Astrocyte of the spinal cord (primary cell): ENCODE data around the gene PITPNB.

ENCODE experiments used
- DNase-seq: peaks from one replicate; pipeline ENCODE4 v3.0.0; 2011; ENCODE audit warnings: low read depth, low spot score
- H3K4me3 ChIP-seq: 2 replicates; pipeline ENCODE4 v1.5.1; 2011; ENCODE audit warnings: low read depth, mild to moderate bottlenecking, low read length, moderate library complexity
- in situ Hi-C: cut with HindIII; loops from 2 replicates; pipeline ENCODE4 v1.10.0; 2017; ENCODE audit warnings: low sequenced_read_pairs
- TF ChIP-seq, protein P1 (sequence below): IDR thresholded peaks from 2 replicates; pipeline ENCODE4 v1.5.1; 2012; ENCODE audit warnings: low read depth, mild to moderate bottlenecking, low read length, inconsistent platforms

The PITPNB gene

DNA sequence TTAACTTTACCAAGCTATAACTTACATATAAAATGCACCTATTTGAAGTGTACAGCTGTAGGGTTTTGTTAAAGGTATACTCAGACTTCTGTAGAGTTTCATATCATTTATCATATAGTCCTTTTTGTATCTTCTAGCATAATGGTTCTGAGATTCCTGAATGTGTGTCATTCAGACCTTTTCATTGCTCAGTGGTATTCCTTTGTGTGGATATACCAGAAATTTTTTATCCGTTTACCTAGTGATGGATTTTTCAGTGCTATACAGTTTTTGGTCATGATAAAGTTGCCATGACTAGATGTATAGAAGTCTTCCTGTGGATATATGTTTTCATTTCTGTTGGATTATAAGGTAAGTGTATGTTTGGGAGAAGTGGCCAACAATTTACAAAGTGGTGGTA is 6.3 kb upstream of the PITPNB start:
- TF ChIP-seq, protein P1, sequence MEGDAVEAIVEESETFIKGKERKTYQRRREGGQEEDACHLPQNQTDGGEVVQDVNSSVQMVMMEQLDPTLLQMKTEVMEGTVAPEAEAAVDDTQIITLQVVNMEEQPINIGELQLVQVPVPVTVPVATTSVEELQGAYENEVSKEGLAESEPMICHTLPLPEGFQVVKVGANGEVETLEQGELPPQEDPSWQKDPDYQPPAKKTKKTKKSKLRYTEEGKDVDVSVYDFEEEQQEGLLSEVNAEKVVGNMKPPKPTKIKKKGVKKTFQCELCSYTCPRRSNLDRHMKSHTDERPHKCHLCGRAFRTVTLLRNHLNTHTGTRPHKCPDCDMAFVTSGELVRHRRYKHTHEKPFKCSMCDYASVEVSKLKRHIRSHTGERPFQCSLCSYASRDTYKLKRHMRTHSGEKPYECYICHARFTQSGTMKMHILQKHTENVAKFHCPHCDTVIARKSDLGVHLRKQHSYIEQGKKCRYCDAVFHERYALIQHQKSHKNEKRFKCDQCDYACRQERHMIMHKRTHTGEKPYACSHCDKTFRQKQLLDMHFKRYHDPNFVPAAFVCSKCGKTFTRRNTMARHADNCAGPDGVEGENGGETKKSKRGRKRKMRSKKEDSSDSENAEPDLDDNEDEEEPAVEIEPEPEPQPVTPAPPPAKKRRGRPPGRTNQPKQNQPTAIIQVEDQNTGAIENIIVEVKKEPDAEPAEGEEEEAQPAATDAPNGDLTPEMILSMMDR, result no peak
- no peak for DNase-seq
- in situ Hi-C loops, result no loop called here
- H3K4me3 ChIP-seq, result no peak overlapping the region

DNA sequence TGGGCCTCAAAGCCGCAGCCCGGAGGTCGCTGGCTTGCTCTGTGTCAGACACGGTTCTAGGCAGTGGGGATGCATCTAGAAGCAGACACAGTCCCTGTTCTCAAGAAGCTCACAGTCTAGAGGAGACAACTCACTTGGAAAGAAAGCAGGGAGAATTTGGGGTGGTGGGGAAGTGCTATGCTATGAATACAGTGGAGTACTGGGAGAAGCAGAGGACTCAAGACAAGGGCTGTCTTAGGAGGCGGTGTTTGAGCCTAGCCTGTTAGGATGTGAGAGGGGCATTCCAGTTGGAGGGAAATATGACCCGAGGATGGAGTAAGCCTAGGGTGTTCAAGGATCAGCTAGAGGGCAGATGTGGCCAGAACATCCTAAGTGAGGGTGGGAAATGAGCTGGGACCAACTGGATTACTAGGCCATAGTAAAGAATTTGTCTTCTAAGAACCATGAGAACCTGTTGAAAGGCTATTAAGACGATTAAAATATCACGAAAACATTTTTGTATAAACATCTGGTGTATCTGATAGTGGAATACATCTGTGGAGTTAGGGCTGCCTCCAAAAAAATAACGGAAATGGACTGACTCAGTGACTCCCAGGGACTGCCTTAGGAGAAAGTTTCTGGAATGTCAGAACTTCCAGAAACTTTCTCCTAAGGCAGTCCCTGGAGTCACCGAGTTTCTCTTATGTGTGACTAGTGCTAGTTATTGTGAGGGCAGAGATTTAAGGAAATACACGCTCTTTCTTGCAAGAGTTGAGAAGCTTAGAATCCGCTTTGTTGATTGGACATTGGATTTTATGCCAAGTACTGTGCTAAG is 1.1 kb upstream of the PITPNB start:
- TF ChIP-seq, protein P1, result peak; percentile 8
- in situ Hi-C loops, result no loop called here
- DNase-seq, result peak; percentile 65
- peak overlapping the region; percentile 77 for H3K4me3 ChIP-seq

DNA sequence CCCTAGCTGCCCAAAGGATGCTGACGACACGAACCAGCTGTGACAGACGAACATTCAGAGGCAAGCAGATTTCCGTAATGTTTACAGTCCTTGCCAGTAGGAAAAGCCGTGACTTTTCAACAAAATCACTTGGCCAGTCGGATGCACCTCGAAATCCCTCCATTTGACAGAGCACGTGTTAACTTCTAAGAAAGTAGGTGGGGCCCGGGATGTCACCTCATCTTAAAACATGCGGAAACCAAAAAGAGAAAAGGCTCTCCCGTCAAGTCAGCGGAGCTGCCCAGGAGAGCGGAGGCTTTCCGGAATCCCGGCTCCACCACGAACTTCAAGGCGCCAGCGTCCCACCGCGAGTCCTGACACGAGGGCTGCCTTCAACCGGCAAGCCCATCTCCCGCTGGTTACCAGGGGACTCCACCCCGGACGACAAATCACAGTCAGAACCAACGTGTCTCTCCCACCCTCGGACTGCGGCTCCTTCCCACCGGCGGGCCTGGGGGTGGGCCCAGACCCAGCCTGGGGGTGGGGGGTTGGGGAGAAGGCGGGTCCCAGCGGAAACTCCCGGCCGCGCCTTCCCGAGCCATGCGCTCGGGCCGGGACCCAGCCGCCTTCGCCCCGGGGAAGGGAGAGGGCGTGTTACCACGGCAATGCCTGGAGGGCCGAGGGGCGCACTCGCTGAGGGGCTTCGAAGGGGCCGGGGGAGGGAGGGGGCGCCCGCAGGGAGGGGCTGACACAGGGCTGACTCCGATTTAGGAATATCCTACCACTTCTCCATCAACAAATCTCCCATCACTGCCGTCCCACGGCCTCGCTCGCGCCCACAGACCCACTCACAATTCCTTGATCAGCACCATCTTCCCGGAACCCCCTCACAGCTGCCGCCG is 475 bp downstream of the PITPNB start:
- in situ Hi-C loops, result no loop called here
- DNase-seq, result peak; percentile 60
- H3K4me3 ChIP-seq, result peak overlapping the region; percentile 90
- TF ChIP-seq, protein P1, result no peak

DNA sequence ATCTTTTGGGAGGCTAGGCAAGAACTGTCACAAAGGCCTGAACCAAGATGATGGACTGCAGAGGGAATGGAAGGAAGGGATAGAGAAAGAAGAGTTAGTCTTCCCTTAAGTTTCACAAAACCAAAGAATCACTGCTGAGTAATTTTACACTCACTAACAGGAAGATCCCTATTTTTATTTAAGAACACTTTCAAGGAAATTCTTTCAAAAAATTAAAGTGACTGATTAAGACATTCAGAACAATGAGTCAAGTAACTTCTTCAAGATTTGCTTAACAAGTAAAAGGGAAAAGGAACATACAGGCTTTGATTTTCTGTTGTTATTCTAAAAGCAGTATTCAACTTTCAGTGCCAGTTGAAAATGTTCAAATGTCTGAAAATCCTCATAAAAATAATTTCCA is 3.1 kb downstream of the PITPNB start:
- H3K4me3 ChIP-seq, result no peak overlapping the region
- DNase-seq, result no peak
- in situ Hi-C loops, result no loop called here
- TF ChIP-seq, protein P1, result no peak

DNA sequence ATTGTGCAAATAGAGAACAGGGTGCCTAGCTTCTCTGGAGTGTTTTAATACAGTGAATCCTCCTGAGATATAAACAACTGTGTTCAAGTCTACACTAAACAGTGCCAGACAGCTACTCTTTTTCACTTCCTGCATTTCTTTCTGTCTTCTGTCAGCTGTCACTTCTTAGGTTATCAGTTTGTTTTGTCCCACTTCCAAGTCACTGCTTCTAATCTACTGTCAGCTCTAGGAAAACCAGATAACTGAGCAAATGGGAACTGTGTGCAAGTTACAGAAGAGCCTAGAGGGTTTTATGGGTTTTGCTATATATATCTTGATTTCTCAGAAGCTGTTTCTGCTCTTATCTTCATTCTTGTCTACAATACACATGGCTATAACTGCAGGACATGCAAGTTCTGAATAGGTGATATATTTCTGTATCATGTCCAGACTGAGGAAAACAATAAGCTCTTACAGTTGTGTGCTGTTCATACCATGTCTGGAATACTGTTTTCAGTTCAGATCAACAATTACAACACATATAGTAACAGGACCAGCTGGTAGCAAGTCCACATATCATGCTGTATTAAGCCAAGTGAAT is 5.8 kb downstream of the PITPNB start:
- in situ Hi-C loops, result no loop called here
- TF ChIP-seq, protein P1, result no peak
- no peak overlapping the region for H3K4me3 ChIP-seq
- no peak for DNase-seq

DNA sequence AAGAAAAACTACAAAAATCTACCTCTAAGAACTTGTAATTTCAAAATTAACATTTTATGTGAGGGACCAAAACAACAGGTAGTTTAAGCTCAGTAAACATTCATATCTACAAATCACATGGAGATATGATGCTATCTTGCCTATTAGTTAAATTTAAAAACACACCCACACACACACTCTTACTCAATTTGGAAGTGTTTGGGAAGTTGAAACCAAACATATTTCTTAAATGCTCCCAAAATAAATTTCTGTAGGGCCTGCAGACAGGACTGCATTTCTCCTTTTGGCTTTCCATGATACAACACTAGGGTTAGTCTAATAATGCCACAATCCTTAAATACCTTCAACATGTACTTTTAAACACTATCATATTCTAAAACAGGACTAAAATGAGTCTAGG is 7.0 kb downstream of the PITPNB start:
- in situ Hi-C loops, result no loop called here
- TF ChIP-seq, protein P1, result no peak
- no peak overlapping the region for H3K4me3 ChIP-seq
- DNase-seq, result no peak
